ENCODE results near the gene C22orf31. TPM values are rescaled to one million over a fixed set of nuclear protein-coding genes. Genes with fewer than 3 reads are reported as not detected.
"Not testable (repeated sequence)": the region's sequence is repeated elsewhere in the genome, so short reads cannot be mapped to it uniquely, and the experiment has no call there.

C22orf31 gene
- total and polyA plus RNA-seq, 2 experiments from 2014 or later, result 0.36 TPM; not detected in 1

DNA sequence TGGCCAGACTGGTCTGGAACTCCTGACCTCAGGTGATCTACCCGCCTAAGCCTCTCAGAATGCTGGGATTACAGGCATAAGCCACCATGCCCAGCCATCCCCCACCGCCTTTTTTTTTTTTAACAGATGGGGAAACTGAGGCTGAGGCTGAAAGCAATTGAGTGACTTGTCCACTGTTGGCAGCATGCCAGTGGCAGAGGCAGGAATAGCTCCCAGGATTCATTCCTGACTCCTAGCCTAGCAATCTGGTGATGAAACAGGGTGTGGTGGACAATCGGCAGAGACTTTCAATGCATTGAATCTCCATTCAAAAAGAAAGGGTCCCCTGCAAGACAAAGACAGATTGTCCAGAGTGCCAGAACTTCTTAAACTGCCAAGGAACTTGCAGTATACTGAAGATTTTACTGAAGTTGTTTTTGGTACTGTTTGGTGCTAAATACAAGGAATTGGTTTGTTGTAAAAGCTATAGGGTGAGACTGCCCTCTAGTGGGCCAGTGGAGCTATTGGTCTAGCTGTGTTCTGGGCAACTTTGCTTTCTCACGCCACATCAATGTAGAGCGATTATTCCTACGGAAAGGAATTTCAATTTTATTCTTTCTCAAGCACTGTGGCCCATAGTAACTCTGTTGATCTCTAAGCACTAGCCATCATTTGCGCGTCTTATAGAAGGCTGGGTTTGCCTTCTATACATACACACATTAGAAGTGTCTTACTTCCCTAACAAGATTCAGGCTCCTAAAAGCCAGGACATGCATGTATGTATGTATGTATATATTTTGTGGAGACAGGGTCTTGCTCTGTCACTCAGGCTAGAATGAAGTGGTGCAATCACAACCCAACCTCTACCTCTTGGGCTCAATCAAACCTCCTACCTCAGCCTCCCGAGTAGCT, 21.0 kb downstream of the C22orf31 start:
- H3K27ac Mint-ChIP-seq, result no peak overlapping the region

DNA sequence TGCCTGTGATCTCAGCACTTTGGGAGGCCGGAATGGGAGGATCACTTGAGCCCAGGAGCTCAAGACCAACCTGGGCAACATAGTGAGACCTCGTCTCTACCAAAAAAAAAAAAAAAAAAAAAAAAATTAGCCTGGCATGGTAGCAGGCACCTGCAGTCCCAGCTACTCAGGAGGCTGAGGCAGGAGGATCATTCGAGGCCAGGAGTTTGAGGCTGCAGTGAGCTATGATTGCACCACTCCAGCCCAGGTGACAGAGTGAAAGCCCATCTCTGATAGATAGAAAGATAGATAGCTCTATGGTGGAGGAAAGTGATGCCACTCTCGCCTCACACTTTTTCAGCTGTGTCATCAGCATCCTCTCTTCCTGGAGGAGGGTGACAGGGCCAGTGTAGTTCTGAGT, 21.9 kb downstream of the C22orf31 start:
- H3K4me3 ChIP-seq; H3K4me1 ChIP-seq (ENCODE audit: insufficient read depth); H3K4me3 Mint-ChIP-seq; DNase-seq (ENCODE audit: low spot score); H3K4me2 ChIP-seq; H4K20me1 ChIP-seq (replicated peaks; ENCODE audit: insufficient read depth); H3K9me2 ChIP-seq (ENCODE audit: insufficient read depth); H3K4me1 Mint-ChIP-seq; H3K9me3 Mint-ChIP-seq; H2AFZ ChIP-seq; ATAC-seq; H3F3A ChIP-seq (replicated peaks; ENCODE audit: low read depth); H3K27me3 ChIP-seq (ENCODE audit: insufficient read depth); H3K27me3 Mint-ChIP-seq (ENCODE audit: insufficient read depth, low read depth, poor library complexity); H3K27ac Mint-ChIP-seq: not testable (repeated sequence)
- Histone ChIP-seq H3K27ac (ENCODE audit: low read depth) (0 out of 2 replicates have a peak overlapping the region, but pooled peaks have one; percentile 15), H3K36me3 (ENCODE audit: insufficient read depth) (peaks cover 10% of the 10 kb centered on the region; the same call in 1 of the 2 replicates), H3K79me2 (replicated peaks; ENCODE audit: insufficient read depth) (peaks cover 48% of the 10 kb centered on the region)
- peaks cover 14% of the 10 kb centered on the region; the same call in 2 of the 3 replicates for H3K36me3 Mint-ChIP-seq (ENCODE audit: low read depth)

More for the DNA sequence above, 21.0 kb downstream of the C22orf31 start:
- Histone ChIP-seq H3K27me3 (ENCODE audit: insufficient read depth) (no peaks in the 10 kb centered on the region), H3K4me1 (ENCODE audit: insufficient read depth) (no peaks in the 10 kb centered on the region), H3K79me2 (replicated peaks; ENCODE audit: insufficient read depth) (peaks cover 39% of the 10 kb centered on the region), H3K4me3 (no peak overlapping the region), H4K20me1 (replicated peaks; ENCODE audit: insufficient read depth) (no peaks in the 10 kb centered on the region; the same call in 1 of the 2 replicates), H3K9me2 (ENCODE audit: insufficient read depth) (no peaks in the 10 kb centered on the region), H2AFZ (no peak overlapping the region), H3K4me2 (no peak overlapping the region), H3K36me3 (ENCODE audit: insufficient read depth) (peaks cover 10% of the 10 kb centered on the region; the same call in 1 of the 2 replicates), H3F3A (replicated peaks; ENCODE audit: low read depth) (no peaks in the 10 kb centered on the region), H3K27ac (ENCODE audit: low read depth) (0 out of 2 replicates have a peak overlapping the region, but pooled peaks have one; percentile 15)
- Mint-ChIP-seq H3K4me3 (no peak overlapping the region), H3K4me1 (peaks cover 3% of the 10 kb centered on the region; the same call in 1 of the 3 replicates), H3K27me3 (ENCODE audit: insufficient read depth, low read depth, poor library complexity) (peaks cover 5% of the 10 kb centered on the region), H3K9me3 (no peaks in the 10 kb centered on the region), H3K36me3 (ENCODE audit: low read depth) (peaks cover 21% of the 10 kb centered on the region; the same call in 2 of the 3 replicates)
- TF ChIP-seq STAT1 (IDR thresholded peaks at IDR 0.05; ENCODE audit: unreplicated experiment), result no peak
- TF ChIP-seq, protein P1, sequence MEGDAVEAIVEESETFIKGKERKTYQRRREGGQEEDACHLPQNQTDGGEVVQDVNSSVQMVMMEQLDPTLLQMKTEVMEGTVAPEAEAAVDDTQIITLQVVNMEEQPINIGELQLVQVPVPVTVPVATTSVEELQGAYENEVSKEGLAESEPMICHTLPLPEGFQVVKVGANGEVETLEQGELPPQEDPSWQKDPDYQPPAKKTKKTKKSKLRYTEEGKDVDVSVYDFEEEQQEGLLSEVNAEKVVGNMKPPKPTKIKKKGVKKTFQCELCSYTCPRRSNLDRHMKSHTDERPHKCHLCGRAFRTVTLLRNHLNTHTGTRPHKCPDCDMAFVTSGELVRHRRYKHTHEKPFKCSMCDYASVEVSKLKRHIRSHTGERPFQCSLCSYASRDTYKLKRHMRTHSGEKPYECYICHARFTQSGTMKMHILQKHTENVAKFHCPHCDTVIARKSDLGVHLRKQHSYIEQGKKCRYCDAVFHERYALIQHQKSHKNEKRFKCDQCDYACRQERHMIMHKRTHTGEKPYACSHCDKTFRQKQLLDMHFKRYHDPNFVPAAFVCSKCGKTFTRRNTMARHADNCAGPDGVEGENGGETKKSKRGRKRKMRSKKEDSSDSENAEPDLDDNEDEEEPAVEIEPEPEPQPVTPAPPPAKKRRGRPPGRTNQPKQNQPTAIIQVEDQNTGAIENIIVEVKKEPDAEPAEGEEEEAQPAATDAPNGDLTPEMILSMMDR (conservative IDR thresholded peaks at IDR 0.05; ENCODE audit: low read depth in 2 of 2), result peak; percentile 94 to 99
- DNase-seq (ENCODE audit: low spot score) (peak; percentile 88), ATAC-seq (peak; percentile 91)

DNA sequence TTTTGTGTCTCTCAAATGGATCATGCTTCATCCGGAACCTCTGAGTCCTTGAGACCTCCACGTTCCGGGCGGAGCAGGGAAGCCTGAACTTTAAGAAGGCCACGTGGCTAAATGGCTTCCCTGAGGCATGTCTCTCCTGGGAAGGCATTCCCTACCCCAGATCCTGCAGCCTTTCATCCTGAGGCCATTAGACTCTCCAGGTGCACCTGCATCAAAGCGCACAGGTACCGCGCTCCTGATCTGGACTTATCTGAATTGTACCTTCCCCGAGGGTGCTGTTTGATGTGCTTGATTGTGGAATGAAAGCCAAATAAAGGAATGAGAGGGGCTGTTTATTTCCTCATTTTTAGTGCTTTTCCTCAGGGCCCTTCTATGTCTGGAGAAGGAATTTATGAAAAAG, 22.5 kb downstream of the C22orf31 start:
- Histone ChIP-seq H3K9me2 (ENCODE audit: insufficient read depth) (no peaks in the 10 kb centered on the region), H3K4me3 (no peak overlapping the region), H3F3A (replicated peaks; ENCODE audit: low read depth) (no peaks in the 10 kb centered on the region), H2AFZ (no peak overlapping the region), H3K79me2 (replicated peaks; ENCODE audit: insufficient read depth) (peaks cover 54% of the 10 kb centered on the region), H3K36me3 (ENCODE audit: insufficient read depth) (peaks cover 8% of the 10 kb centered on the region; the same call in 1 of the 2 replicates), H3K4me2 (no peak overlapping the region), H3K27me3 (ENCODE audit: insufficient read depth) (no peaks in the 10 kb centered on the region), H3K27ac (ENCODE audit: low read depth) (no peak overlapping the region), H3K4me1 (ENCODE audit: insufficient read depth) (no peaks in the 10 kb centered on the region), H4K20me1 (replicated peaks; ENCODE audit: insufficient read depth) (no peaks in the 10 kb centered on the region; the same call in 1 of the 2 replicates)
- Mint-ChIP-seq H3K27ac (no peak overlapping the region), H3K4me3 (no peak overlapping the region), H3K36me3 (ENCODE audit: low read depth) (peaks cover 9% of the 10 kb centered on the region; the same call in 2 of the 3 replicates), H3K4me1 (peaks cover 3% of the 10 kb centered on the region; the same call in 1 of the 3 replicates), H3K27me3 (ENCODE audit: insufficient read depth, low read depth, poor library complexity) (peaks cover 5% of the 10 kb centered on the region), H3K9me3 (no peaks in the 10 kb centered on the region)
- ATAC-seq, result no peak
- DNase-seq (ENCODE audit: low spot score), result no peak
- TF ChIP-seq EZH2 (IDR thresholded peaks at IDR 0.05; ENCODE audit: low read depth, unreplicated experiment) (no peak), NANOG (IDR thresholded peaks at IDR 0.05; ENCODE audit: borderline replicate concordance) (no peak), REST (IDR thresholded peaks at IDR 0.05; ENCODE audit: unreplicated experiment) (no peak), JUNB (IDR thresholded peaks at IDR 0.05; ENCODE audit: unreplicated experiment) (no peak)
